Small intestine (tissue), 7 donors: ENCODE results near the gene TEX26. TPM values are rescaled to one million over a fixed set of nuclear protein-coding genes. Genes with fewer than 3 reads are reported as not detected.

Experiments used
- DNase-seq, 2 donors: peaks; one replicate each; pipeline versions ENCODE4 v3.0.0 to v3.0.0-alpha.2; 2013
- FAIRE-seq: peaks from 2 replicates; lab custom pipeline; 2012; peaks lifted over from hg19 to GRCh38; lab: Jason Lieb, UNC
- H3K27ac ChIP-seq, 3 donors: one replicate each; pipeline ENCODE4 v1.5.1; 2013; ENCODE audit warnings: low read length in 2 of 3, mild to moderate bottlenecking in 2 of 3, control low read depth in 1 of 3, inconsistent platforms in 1 of 3, low read depth in 1 of 3, moderate library complexity in 1 of 3
- H3K27me3 ChIP-seq, 3 donors: one replicate each; pipeline ENCODE4 v1.6.1; 2013; ENCODE audit warnings: low read length in 3 of 3, inconsistent platforms in 1 of 3; ENCODE audit not compliant: control insufficient read depth in 3 of 3, insufficient read depth in 3 of 3
- H3K36me3 ChIP-seq, 3 donors: one replicate each; pipeline ENCODE4 v1.6.1; 2013; ENCODE audit warnings: low read length in 3 of 3, inconsistent platforms in 1 of 3, low read depth in 1 of 3, mild to moderate bottlenecking in 1 of 3, moderate library complexity in 1 of 3; ENCODE audit not compliant: control insufficient read depth in 3 of 3, insufficient read depth in 2 of 3
- H3K4me1 ChIP-seq, 3 donors: one replicate each; pipeline ENCODE4 v1.6.1; 2013; ENCODE audit warnings: low read length in 2 of 3, inconsistent platforms in 1 of 3, low read depth in 1 of 3, mild to moderate bottlenecking in 1 of 3, moderate library complexity in 1 of 3; ENCODE audit not compliant: control insufficient read depth in 3 of 3, insufficient read depth in 2 of 3
- H3K4me3 ChIP-seq, 3 donors: one replicate each; pipeline ENCODE4 v1.5.1; 2013; ENCODE audit warnings: low read length in 3 of 3, control low read depth in 1 of 3, inconsistent platforms in 1 of 3, low read depth in 1 of 3, mild to moderate bottlenecking in 1 of 3, moderate library complexity in 1 of 3
- H3K9me3 ChIP-seq, 2 donors: one replicate each; pipeline ENCODE4 v1.6.1; 2013; ENCODE audit warnings: low read depth in 1 of 2, low read length in 1 of 2; ENCODE audit not compliant: control insufficient read depth in 2 of 2, insufficient read depth in 1 of 2
- whole genome bisulfite sequencing, 3 donors: extraction: QIAGEN DNeasy Blood & Tissue Kit; methylation state at CpG; one replicate each; pipeline ENCODE4 v1.1.7; 2013; 5-methylcytosine and 5-hydroxymethylcytosine counted together
- polyA plus RNA-seq, 4 donors: library from polyadenylated mRNA; stranded (reverse) in 3 of 4; unstranded in 1 of 4; fragments of 200-250 nt in 3 of 4; fragments of 120-200 nt in 1 of 4; gene quantifications; one replicate each; pipeline versions ENCODE4 v1.2.1 to v1.2.3, GENCODE V29; 2013
- donor health status: healthy with polysubstance abuse.
- donor health status: control.
- donor health status: control.
- donor health status: Bipolar disorder and iron deficiency.
- donor health status: healthy.

Gene TEX26
- polyA plus RNA-seq, 4 donors, result not detected

DNA sequence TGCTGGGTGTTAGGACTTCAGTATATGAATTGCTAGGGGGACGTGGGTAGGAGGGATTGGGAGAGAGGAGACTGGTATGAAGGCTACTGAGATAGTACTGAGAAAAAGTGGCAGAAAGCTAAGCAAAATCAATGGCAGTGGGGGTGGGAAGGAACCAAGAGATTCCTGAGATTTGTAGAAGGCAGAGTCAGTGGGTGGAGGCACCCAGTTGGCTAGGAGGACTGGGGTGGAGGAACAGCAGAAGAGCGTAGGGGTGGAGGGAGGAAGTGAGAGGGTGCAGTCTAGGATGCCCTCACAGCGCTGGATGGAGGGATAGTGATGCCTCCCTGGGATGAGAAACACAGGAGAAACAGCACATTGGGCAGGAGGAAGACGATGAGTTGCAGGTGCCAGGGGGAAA is 32.0 kb upstream of the TEX26 start:
- WGBS, 3 donors, result 66 to 78% (median 77%) methylated on average over 4 of the region's 4 CpGs
- Histone ChIP-seq H3K4me1 (no peaks in the 10 kb centered on the region), H3K9me3 (no peaks in the 10 kb centered on the region), H3K27ac (no peak overlapping the region), H3K27me3 (peaks cover 0 to 24% (median 12%) of the 10 kb centered on the region in 3 donors), H3K4me3 (no peak overlapping the region), H3K36me3 (no peaks in the 10 kb centered on the region)
- DNase-seq (no peak), FAIRE-seq (no peak)

DNA sequence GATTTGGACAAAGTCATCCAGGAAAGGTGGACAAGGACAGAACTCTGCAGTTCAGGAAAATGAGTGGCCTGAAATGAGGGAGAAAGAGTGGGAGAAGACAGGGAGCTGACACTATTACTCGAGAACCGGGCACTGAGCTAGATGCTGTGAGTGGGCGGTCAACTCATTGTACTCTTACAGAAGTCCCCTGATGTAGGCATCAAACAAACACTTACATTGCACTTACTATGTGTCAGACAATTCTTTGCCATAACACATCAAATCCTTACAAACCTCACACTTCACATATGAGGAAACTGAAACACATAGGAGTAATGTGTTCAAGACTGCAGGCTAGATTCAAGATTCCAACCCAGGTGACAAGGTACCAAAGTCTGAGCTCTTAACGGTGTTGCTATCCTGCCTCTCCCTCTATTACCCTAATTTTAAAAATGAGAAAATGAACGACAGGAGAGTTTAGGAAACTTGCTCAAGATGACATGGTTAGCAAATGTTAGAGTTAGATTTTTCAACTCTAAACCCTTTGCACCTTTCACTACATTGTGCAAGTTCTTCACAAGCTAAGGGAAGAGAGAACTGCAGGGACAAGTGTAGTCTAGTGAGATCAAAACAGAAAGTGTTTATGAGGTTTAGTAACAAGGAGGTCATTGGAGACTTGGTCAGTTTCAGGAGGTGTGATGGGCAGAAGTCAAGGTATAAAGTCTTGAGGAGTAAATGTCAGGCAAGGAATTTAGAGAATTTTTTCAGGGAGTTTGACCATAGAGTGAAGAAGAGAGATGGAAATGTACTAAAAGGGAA is 31.3 kb upstream of the TEX26 start:
- no peak overlapping the region for H3K27ac ChIP-seq
- peaks cover 0 to 30% (median 19%) of the 10 kb centered on the region in 3 donors for H3K27me3 ChIP-seq
- no peaks in the 10 kb centered on the region for H3K36me3 ChIP-seq
- DNase-seq (no peak), FAIRE-seq (no peak)
- no peak overlapping the region for H3K4me3 ChIP-seq
- peaks cover 0 to 5% (median 0%) of the 10 kb centered on the region in 3 donors for H3K4me1 ChIP-seq
- WGBS, 3 donors, result 68 to 82% (median 70%) methylated on average over 5 of the region's 5 CpGs
- H3K9me3 ChIP-seq, result no peaks in the 10 kb centered on the region

DNA sequence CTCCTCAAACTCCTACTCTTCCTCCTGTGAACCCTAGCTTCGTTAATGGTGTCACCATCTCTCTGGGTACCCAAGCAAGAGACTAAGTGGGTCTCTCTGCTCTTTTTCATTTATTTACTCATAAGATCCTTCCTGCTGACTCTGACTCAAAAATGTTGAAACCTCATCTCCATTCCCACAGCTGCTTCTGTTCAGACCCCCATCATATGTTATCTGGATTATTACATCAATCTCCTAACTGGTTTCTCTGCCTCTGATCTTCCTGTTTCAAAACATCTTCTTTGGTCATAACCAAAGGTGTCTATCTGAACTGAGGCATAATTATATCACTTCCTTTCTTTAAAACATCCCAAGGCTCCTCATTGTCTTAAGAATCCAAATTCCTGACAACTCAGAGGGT is 28.4 kb upstream of the TEX26 start:
- DNase-seq (no peak), FAIRE-seq (no peak)
- 71 to 79% (median 71%) methylated on average over 1 of the region's 1 CpG for WGBS, 3 donors
- Histone ChIP-seq H3K9me3 (no peaks in the 10 kb centered on the region), H3K27ac (no peak overlapping the region), H3K36me3 (no peaks in the 10 kb centered on the region), H3K4me3 (no peak overlapping the region), H3K4me1 (peaks cover 0 to 5% (median 0%) of the 10 kb centered on the region in 3 donors), H3K27me3 (peaks cover 5 to 44% (median 24%) of the 10 kb centered on the region in 3 donors)

DNA sequence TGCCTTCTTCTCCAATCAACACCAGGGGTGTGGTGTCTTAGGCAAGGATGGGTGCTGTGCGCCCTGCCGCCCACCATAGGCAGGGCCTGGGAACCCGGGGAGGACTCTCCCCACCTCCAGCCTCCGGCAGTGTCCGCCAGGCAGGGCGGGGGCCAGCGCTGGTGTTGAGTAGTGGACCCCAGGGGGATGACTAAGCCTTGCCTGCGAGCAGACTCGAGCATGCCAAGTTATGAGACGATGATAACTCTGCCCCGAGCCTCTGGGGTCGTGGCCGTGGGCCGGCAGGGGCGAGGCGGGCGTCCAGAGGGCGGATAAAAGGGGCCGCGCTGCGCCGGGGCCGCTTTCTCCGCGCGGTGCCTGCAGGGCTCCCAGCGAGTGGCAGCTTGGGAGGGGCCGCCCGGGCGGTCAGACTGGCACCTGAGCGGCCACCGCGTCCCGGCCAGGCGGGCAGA is 26.5 kb upstream of the TEX26 start, which contains the start of gene MEDAG:
Gene MEDAG, plus strand, starts transcription at position 340 of the 452 bp plus-strand sequence. CDS start 245 bp downstream, outside the sequence.
- Histone ChIP-seq H3K27ac (peak within 1 kb of the TSS in 1 of 3 donors; percentile 52), H3K4me3 (no peak within 1 kb of the TSS), H3K36me3 (no peaks in the 10 kb centered on the region), H3K27me3 (peaks cover 5 to 47% (median 22%) of the 10 kb centered on the region in 3 donors), H3K4me1 (peaks cover 0 to 5% (median 0%) of the 10 kb centered on the region in 3 donors), H3K9me3 (no peaks in the 10 kb centered on the region)
- no peak for FAIRE-seq
- WGBS, 3 donors, result 8 to 13% (median 10%) methylated on average over 23 to 35 of the region's 35 CpGs
- DNase-seq, result peak in 1 of 2 donors; percentile 9

DNA sequence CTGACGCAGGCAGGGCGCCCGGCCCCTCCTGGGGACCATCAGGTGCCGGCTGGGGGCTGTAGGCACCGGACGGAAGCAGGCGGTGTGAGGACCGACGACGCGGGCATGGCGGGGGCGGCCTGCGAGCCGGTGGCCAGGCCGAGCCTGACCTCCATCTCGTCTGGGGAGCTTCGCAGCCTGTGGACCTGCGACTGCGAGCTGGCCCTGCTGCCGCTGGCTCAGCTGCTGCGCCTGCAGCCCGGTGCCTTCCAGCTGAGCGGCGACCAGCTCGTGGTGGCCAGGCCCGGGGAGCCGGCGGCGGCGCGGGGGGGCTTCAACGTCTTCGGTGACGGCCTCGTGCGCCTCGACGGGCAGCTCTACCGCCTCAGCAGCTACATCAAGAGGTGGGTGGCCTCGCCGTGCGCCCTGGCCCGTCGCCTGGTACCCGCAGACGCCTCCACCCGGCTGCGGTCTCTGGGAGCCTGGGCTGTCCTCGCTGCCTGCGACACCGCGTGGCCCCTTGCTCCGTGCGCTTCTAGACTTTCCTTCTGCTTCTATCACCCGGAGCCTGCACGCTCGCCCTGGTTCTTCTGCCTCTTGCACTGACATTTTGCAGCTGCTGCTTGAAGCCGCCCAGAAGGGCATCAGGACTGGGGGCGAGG is 25.9 kb upstream of the TEX26 start:
- DNase-seq (peak in 1 of 2 donors; percentile 16), FAIRE-seq (no peak)
- Histone ChIP-seq H3K36me3 (no peaks in the 10 kb centered on the region), H3K9me3 (no peaks in the 10 kb centered on the region), H3K27me3 (peaks cover 5 to 47% (median 22%) of the 10 kb centered on the region in 3 donors), H3K4me1 (peaks cover 0 to 5% (median 0%) of the 10 kb centered on the region in 3 donors), H3K4me3 (no peak overlapping the region), H3K27ac (peak overlapping the region in 1 of 3 donors; percentile 52)
- WGBS, 3 donors, result 7 to 17% (median 11%) methylated on average over 45 to 60 of the region's 60 CpGs

DNA sequence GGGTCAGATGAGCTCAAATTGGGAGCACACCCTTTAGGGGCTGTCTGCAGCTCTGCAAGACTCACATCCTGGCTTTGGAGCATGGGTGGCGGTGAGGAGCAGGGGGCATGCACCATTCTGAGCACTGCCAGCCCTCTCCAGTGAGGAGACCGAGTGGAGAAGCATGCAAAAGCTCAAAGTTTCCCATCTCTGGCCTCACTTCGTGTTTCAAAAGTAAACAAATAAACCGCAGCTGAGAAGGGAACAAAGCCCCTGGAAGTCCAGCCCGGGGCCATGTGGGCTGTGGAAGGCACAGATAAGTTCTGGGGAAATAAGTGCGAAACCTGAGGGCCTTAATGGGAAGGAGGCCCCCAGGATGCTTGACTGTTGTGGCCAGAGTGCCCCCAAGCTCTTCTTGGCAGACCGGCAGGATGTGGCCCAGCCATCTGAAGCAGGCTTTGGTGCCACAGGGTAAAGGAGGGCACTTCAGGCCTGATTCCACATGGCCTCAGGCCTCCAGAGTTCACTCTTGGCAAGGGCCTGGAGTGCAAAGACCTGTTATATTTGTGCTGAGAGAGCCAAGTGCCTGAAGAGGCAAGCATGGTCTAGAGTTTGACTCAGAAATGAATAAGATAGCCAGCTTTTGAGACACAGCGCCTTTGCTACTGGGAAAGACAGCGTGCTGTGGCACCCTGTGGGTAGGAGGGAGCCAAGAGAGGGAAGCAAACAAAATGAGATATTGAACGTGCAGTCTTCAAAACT is 25.2 kb upstream of the TEX26 start:
- Histone ChIP-seq H3K4me1 (peaks cover 0 to 5% (median 0%) of the 10 kb centered on the region in 3 donors), H3K9me3 (no peaks in the 10 kb centered on the region), H3K4me3 (no peak overlapping the region), H3K36me3 (no peaks in the 10 kb centered on the region), H3K27ac (peak overlapping the region in 1 of 3 donors; percentile 32), H3K27me3 (peaks cover 5 to 47% (median 22%) of the 10 kb centered on the region in 3 donors)
- WGBS, 3 donors, result 54 to 61% (median 57%) methylated on average over 10 of the region's 10 CpGs
- DNase-seq (no peak), FAIRE-seq (no peak)

DNA sequence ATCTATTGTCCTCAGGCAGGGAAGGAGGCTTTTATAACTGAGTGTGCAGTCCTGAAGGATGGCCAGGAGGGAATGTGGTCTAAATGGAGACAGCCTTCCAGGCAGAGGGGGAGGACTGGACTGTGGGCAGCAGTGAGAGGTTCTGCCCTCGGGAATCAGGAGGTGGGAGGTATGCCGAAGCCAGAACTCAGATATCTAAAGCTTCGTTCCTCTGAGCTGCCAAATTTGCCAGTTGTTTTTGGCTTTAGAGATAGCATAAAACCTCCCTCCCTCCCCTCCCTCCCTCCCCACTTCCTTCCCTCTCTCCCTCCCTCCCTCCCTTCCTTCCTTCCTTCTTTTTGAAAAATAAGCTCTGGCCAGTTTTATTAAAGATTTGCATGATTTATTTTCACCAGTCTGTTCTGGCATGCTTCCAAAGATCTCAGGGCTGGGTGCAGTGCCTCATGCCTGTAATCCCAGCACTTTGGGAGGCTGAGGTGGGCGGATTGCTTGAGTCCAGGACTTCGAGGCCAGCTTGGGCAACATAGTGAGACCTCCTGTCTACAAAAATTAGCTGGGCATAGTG is 24.0 kb upstream of the TEX26 start:
- FAIRE-seq, result no peak

More for the DNA sequence above, 24.0 kb upstream of the TEX26 start:
- DNase-seq, result no peak
- Histone ChIP-seq H3K4me1 (peaks cover 0 to 5% (median 0%) of the 10 kb centered on the region in 3 donors), H3K4me3 (no peak overlapping the region), H3K36me3 (no peaks in the 10 kb centered on the region), H3K9me3 (no peaks in the 10 kb centered on the region), H3K27me3 (peaks cover 5 to 44% (median 22%) of the 10 kb centered on the region in 3 donors), H3K27ac (no peak overlapping the region)
- 22 to 30% (median 26%) methylated on average over 5 of the region's 5 CpGs for WGBS, 3 donors
